Measurements from ENCODE around the gene CTIF.

GRCh38 chr18:48780201-48780912 is 241.5 kb downstream of the CTIF start:
- no peak for TF ChIP-seq CTCF (conservative IDR thresholded peaks at IDR 0.05 in 1 of 2, IDR thresholded peaks at IDR 0.05 in 1 of 2; ENCODE audit: low read depth in 1 of 2, low read length in 2 of 2)
- no peak for TF ChIP-seq EZH2 (IDR thresholded peaks at IDR 0.05; ENCODE audit: low read length, missing control alignments)
